Keratinocyte (primary cell): ENCODE data around the gene TIGD4. TPM values are rescaled to one million over a fixed set of nuclear protein-coding genes. Genes with fewer than 3 reads are reported as not detected.

Experiments
- DNase-seq: peaks from one replicate; pipeline ENCODE4 v3.0.0-alpha.2; 2011; ENCODE audit warnings: low read depth, missing footprints, low spot score
- FAIRE-seq: peaks from 2 replicates; lab custom pipeline; 2011; peaks lifted over from hg19 to GRCh38; lab: Jason Lieb, UNC
- H2AFZ ChIP-seq: 2 replicates; pipeline ENCODE4 v1.6.0; 2012; ENCODE audit warnings: low read length, control low read depth, inconsistent platforms; ENCODE audit not compliant: control insufficient read depth
- H3K27ac ChIP-seq: 2 replicates; pipeline ENCODE4 v1.5.1; 2011; ENCODE audit warnings: low read length; ENCODE audit not compliant: control insufficient read depth, insufficient read depth
- H3K27me3 ChIP-seq: 3 replicates; pipeline ENCODE4 v1.6.0; 2011; ENCODE audit warnings: low read length; ENCODE audit not compliant: control insufficient read depth, insufficient read depth; ENCODE audit errors: extremely low read depth
- H3K36me3 ChIP-seq, 2 experiments: 2 replicates in 1 of 2; 3 replicates in 1 of 2; pipeline ENCODE4 v1.5.1; 2011; ENCODE audit warnings: low read length in 2 of 2, mild to moderate bottlenecking in 1 of 2; ENCODE audit not compliant: control insufficient read depth in 2 of 2, insufficient read depth in 2 of 2; ENCODE audit errors: extremely low read depth in 1 of 2
- H3K4me1 ChIP-seq: 3 replicates; pipeline ENCODE4 v1.5.1; 2011; ENCODE audit warnings: low read length; ENCODE audit not compliant: control insufficient read depth, insufficient read depth; ENCODE audit errors: extremely low read depth
- H3K4me2 ChIP-seq: 3 replicates; pipeline ENCODE4 v1.6.0; 2011; ENCODE audit warnings: low read depth, low read length; ENCODE audit not compliant: control insufficient read depth, insufficient read depth; ENCODE audit errors: extremely low read depth
- H3K4me3 ChIP-seq, 3 experiments: fragments of 200-600 bp in 1 of 3; sonication (generic) in 1 of 3; 2 replicates in 2 of 3; 3 replicates in 1 of 3; pipeline ENCODE4 v1.5.1; 2011 to 2016; ENCODE audit warnings: low read length in 3 of 3, mild to moderate bottlenecking in 3 of 3, control low read depth in 2 of 3, inconsistent platforms in 1 of 3, low read depth in 1 of 3, mixed read lengths in 1 of 3, mixed run types in 1 of 3, moderate library complexity in 1 of 3; ENCODE audit not compliant: control insufficient read depth in 2 of 3, insufficient read depth in 2 of 3; ENCODE audit errors: extremely low read depth in 1 of 3
- H3K79me2 ChIP-seq: 2 replicates; pipeline ENCODE4 v1.6.0; 2012; ENCODE audit warnings: low read length; ENCODE audit not compliant: control insufficient read depth, insufficient read depth
- H3K9ac ChIP-seq: 3 replicates; pipeline ENCODE4 v1.6.0; 2011; ENCODE audit warnings: low read length; ENCODE audit not compliant: control insufficient read depth, insufficient read depth; ENCODE audit errors: extremely low read depth
- H3K9me1 ChIP-seq: 3 replicates; pipeline ENCODE4 v1.6.0; 2011; ENCODE audit warnings: low read length; ENCODE audit not compliant: control insufficient read depth, insufficient read depth; ENCODE audit errors: extremely low read depth
- H3K9me3 ChIP-seq: 2 replicates; pipeline ENCODE4 v1.5.1; 2012; ENCODE audit warnings: low read depth, low read length; ENCODE audit not compliant: control insufficient read depth
- H4K20me1 ChIP-seq: 3 replicates; pipeline ENCODE4 v1.6.0; 2011; ENCODE audit warnings: low read length; ENCODE audit not compliant: control insufficient read depth, insufficient read depth; ENCODE audit errors: extremely low read depth
- EZH2 ChIP-seq: IDR thresholded peaks from one replicate; pipeline ENCODE4 v1.6.1; 2012; ENCODE audit warnings: inconsistent platforms, mild to moderate bottlenecking, low read length, moderate library complexity
- dilution Hi-C: fragments of 300-500 bp; cut with MboI; formaldehyde crosslinking; loops from one replicate; pipeline ENCODE4 v1.7.0; 2020; ENCODE audit warnings: low sequenced_read_pairs; ENCODE audit not compliant: extremely low pct_ligation_motif_present
- polyA plus RNA-seq, 5 experiments: library from polyadenylated mRNA; depleted of rRNA in 3 of 5; stranded (reverse) in 3 of 5; stranded (forward) in 1 of 5; unstranded in 1 of 5; fragments of >200 nt; gene quantifications; 1 replicate in 1 of 5; 2 replicates in 3 of 5; 3 replicates in 1 of 5; pipeline versions ENCODE4 v1.2.1 to v1.2.3, GENCODE V29; 2011 to 2012; ENCODE audit warnings: missing spikeins in 2 of 5, low read depth in 1 of 5, low replicate concordance in 1 of 5
- TF ChIP-seq, protein P1 (sequence below), 3 experiments: IDR thresholded peaks in 1 of 3; conservative IDR thresholded peaks in 1 of 3; optimal IDR thresholded peaks in 1 of 3; 2 replicates in 2 of 3; 3 replicates in 1 of 3; pipeline versions ENCODE3 to v1.5.1; 2011; ENCODE audit warnings: low read length in 3 of 3, mild to moderate bottlenecking in 3 of 3, moderate library complexity in 2 of 3, control low read depth in 1 of 3, inconsistent platforms in 1 of 3; ENCODE audit not compliant: insufficient read depth in 2 of 3; ENCODE audit errors: extremely low read depth in 1 of 3

TIGD4 gene
- polyA plus RNA-seq, 1 donor (not counting 4 experiments of a cell fraction or from before 2014, with no cell fraction given) = 0.21 TPM

DNA sequence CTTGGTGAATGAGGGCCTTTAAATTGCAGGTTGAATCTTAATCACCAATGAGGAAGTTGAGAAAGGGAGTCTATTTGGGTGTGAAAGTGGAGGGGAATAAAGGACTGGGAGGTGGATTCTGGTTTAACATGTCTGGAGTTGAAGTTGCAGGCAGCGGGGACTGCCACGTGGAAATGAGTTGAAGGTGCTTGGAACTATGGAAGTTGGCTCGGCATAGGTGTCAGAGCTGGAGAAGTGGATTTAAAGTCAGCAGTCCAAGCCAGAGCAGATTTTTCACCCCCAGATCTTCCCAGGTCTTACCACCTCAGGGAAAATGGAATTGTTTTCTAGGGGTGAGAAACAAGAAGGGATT is 44.9 kb downstream of the TIGD4 start:
- dilution Hi-C loops = no loop called here
- H3K36me3 ChIP-seq = no peaks in the 10 kb centered on the region
- no peaks in the 10 kb centered on the region for H3K79me2 ChIP-seq
- DNase-seq (no peak), FAIRE-seq (peak; percentile 9)
- H3K9me3 ChIP-seq = no peaks in the 10 kb centered on the region
- no peak overlapping the region for H3K27ac ChIP-seq
- no peaks in the 10 kb centered on the region for H4K20me1 ChIP-seq
- H3K4me2 ChIP-seq = no peak overlapping the region
- H3K4me3 ChIP-seq = no peak overlapping the region
- H3K9me1 ChIP-seq = no peaks in the 10 kb centered on the region
- TF ChIP-seq, protein P1, sequence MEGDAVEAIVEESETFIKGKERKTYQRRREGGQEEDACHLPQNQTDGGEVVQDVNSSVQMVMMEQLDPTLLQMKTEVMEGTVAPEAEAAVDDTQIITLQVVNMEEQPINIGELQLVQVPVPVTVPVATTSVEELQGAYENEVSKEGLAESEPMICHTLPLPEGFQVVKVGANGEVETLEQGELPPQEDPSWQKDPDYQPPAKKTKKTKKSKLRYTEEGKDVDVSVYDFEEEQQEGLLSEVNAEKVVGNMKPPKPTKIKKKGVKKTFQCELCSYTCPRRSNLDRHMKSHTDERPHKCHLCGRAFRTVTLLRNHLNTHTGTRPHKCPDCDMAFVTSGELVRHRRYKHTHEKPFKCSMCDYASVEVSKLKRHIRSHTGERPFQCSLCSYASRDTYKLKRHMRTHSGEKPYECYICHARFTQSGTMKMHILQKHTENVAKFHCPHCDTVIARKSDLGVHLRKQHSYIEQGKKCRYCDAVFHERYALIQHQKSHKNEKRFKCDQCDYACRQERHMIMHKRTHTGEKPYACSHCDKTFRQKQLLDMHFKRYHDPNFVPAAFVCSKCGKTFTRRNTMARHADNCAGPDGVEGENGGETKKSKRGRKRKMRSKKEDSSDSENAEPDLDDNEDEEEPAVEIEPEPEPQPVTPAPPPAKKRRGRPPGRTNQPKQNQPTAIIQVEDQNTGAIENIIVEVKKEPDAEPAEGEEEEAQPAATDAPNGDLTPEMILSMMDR (optimal IDR thresholded peaks at IDR 0.05 in 1 of 3, IDR thresholded peaks at IDR 0.05 in 1 of 3, conservative IDR thresholded peaks at IDR 0.05 in 1 of 3; ENCODE audit: extremely low read depth in 1 of 3, insufficient read depth in 2 of 3, low read length in 3 of 3) = no peak
- no peak for TF ChIP-seq EZH2
- H3K4me1 ChIP-seq = peaks cover 3% of the 10 kb centered on the region
- H3K9ac ChIP-seq = no peak overlapping the region
- peak overlapping the region; percentile 70 for H2AFZ ChIP-seq
- H3K27me3 ChIP-seq = no peaks in the 10 kb centered on the region

DNA sequence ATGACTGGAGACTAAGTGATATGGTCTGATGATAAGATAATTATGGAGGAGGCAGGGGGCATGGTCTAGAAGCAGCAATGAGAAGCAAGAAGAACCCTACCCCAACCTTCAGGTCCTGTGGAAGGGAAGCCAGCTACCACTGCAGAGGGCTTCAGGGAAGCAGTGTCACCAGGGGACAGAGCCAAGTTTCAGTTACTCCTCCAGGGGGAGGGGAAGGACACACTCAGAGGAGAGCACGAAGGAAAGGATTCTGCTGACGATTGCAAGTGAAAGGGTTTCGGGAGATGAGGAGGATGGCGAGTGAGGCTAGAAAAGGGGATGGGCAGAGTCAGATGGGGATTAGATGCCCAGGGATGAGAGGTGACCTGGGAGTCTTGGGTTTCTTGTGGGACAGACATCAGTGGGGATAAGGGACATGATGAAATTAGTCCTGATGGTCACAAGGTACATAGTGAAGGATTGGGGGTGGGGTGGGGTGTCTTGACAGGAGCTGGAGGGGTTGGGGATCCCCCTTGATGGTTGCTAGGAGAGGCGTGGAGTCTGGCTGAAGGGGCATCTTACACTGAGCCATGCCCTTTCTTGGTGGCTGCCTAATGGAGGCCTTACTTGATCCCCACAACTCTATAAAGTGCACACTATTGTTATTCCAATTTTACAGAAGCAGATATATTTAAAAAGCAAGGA is 45.4 kb downstream of the TIGD4 start:
- TF ChIP-seq, protein P1 (optimal IDR thresholded peaks at IDR 0.05 in 1 of 3, IDR thresholded peaks at IDR 0.05 in 1 of 3, conservative IDR thresholded peaks at IDR 0.05 in 1 of 3; ENCODE audit: extremely low read depth in 1 of 3, insufficient read depth in 2 of 3, low read length in 3 of 3) = no peak
- TF ChIP-seq EZH2 = no peak
- no peaks in the 10 kb centered on the region for H3K9me3 ChIP-seq
- no peaks in the 10 kb centered on the region for H3K9me1 ChIP-seq
- H3K27me3 ChIP-seq = no peaks in the 10 kb centered on the region
- FAIRE-seq (no peak), DNase-seq (no peak)
- peaks cover 7% of the 10 kb centered on the region for H3K4me1 ChIP-seq
- H4K20me1 ChIP-seq = no peaks in the 10 kb centered on the region
- H3K36me3 ChIP-seq = no peaks in the 10 kb centered on the region
- H3K4me3 ChIP-seq = no peak overlapping the region
- no peak overlapping the region for H3K4me2 ChIP-seq
- dilution Hi-C loops = no loop called here
- no peak overlapping the region for H3K27ac ChIP-seq
- H3K9ac ChIP-seq = no peak overlapping the region
- H3K79me2 ChIP-seq = no peaks in the 10 kb centered on the region
- H2AFZ ChIP-seq = peak overlapping the region; percentile 70
